ENCODE data around the gene LRRC8D. TPM values are rescaled to one million over a fixed set of nuclear protein-coding genes. Genes with fewer than 3 reads are reported as not detected.

LRRC8D gene
- total RNA-seq, 2 donors from 2014 or later = 23.8 to 33.8 TPM

- Mint-ChIP-seq H3K4me3 (no peak overlapping the region), H3K27me3 (ENCODE audit: insufficient read depth) (no peaks in the 10 kb centered on the region), H3K27ac (no peak overlapping the region), H3K4me1 (peaks cover 32% of the 10 kb centered on the region), H3K9me3 (no peaks in the 10 kb centered on the region), H3K36me3 (ENCODE audit: low read depth) (no peaks in the 10 kb centered on the region)
- Histone ChIP-seq H3K9ac (ENCODE audit: extremely low read depth, low read length, poor library complexity, severe bottlenecking) (no peak overlapping the region), H3K27me3 (ENCODE audit: control insufficient read depth, insufficient read depth, low read length, poor library complexity, severe bottlenecking) (no peaks in the 10 kb centered on the region), H3K4me1 (ENCODE audit: control insufficient read depth, insufficient read depth, low read length) (peaks cover 5% of the 10 kb centered on the region), H3K27ac (ENCODE audit: low read depth, low read length) (no peak overlapping the region), H3K9me3 (ENCODE audit: control insufficient read depth, low read length) (no peaks in the 10 kb centered on the region), H3K4me3 (ENCODE audit: low read length) (no peak overlapping the region), H3K36me3 (ENCODE audit: control insufficient read depth, insufficient read depth, low read length) (no peaks in the 10 kb centered on the region)
- 90 to 95% methylated on average over 1 to 8 of the region's 8 CpGs for WGBS, 2 experiments (ENCODE audit: insufficient coverage in 1 of 2, insufficient read length in 1 of 2)
- DNase-seq = no peak
- TF ChIP-seq, protein P1, sequence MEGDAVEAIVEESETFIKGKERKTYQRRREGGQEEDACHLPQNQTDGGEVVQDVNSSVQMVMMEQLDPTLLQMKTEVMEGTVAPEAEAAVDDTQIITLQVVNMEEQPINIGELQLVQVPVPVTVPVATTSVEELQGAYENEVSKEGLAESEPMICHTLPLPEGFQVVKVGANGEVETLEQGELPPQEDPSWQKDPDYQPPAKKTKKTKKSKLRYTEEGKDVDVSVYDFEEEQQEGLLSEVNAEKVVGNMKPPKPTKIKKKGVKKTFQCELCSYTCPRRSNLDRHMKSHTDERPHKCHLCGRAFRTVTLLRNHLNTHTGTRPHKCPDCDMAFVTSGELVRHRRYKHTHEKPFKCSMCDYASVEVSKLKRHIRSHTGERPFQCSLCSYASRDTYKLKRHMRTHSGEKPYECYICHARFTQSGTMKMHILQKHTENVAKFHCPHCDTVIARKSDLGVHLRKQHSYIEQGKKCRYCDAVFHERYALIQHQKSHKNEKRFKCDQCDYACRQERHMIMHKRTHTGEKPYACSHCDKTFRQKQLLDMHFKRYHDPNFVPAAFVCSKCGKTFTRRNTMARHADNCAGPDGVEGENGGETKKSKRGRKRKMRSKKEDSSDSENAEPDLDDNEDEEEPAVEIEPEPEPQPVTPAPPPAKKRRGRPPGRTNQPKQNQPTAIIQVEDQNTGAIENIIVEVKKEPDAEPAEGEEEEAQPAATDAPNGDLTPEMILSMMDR (conservative IDR thresholded peaks at IDR 0.05) = no peak
These were observed 152.8 kb downstream of the LRRC8D start for GRCh38 chr1:89973471-89974127.

GRCh38 chr1:89974256-89974655 is 153.4 kb downstream of the LRRC8D start:
- WGBS, 2 experiments (ENCODE audit: insufficient coverage in 1 of 2, insufficient read length in 1 of 2) = 95 to 97% methylated on average over 2 to 4 of the region's 4 CpGs
- Histone ChIP-seq H3K36me3 (ENCODE audit: control insufficient read depth, insufficient read depth, low read length) (no peaks in the 10 kb centered on the region), H3K4me1 (ENCODE audit: control insufficient read depth, insufficient read depth, low read length) (peaks cover 5% of the 10 kb centered on the region), H3K4me3 (ENCODE audit: low read length) (no peak overlapping the region), H3K9ac (ENCODE audit: extremely low read depth, low read length, poor library complexity, severe bottlenecking) (no peak overlapping the region), H3K9me3 (ENCODE audit: control insufficient read depth, low read length) (no peaks in the 10 kb centered on the region), H3K27me3 (ENCODE audit: control insufficient read depth, insufficient read depth, low read length, poor library complexity, severe bottlenecking) (no peaks in the 10 kb centered on the region), H3K27ac (ENCODE audit: low read depth, low read length) (no peak overlapping the region)
- no peaks in the 10 kb centered on the region for H3K9me3 Mint-ChIP-seq
- no peak for DNase-seq
- peaks cover 32% of the 10 kb centered on the region for H3K4me1 Mint-ChIP-seq
- no peak overlapping the region for H3K27ac Mint-ChIP-seq
- no peaks in the 10 kb centered on the region for H3K27me3 Mint-ChIP-seq (ENCODE audit: insufficient read depth)
- no peak overlapping the region for H3K4me3 Mint-ChIP-seq
- H3K36me3 Mint-ChIP-seq (ENCODE audit: low read depth) = no peaks in the 10 kb centered on the region
- TF ChIP-seq, protein P1 (conservative IDR thresholded peaks at IDR 0.05) = no peak

- H3K27me3 ChIP-seq (ENCODE audit: control insufficient read depth, insufficient read depth, low read length, poor library complexity, severe bottlenecking) = no peaks in the 10 kb centered on the region
- no peak overlapping the region for H3K4me3 ChIP-seq (ENCODE audit: low read length)
- no peaks in the 10 kb centered on the region for H3K9me3 ChIP-seq (ENCODE audit: control insufficient read depth, low read length)
- no peak for DNase-seq
- WGBS, 2 experiments (ENCODE audit: insufficient coverage in 1 of 2, insufficient read length in 1 of 2) = 91 to 92% methylated on average over 2 to 3 of the region's 4 CpGs
- H3K4me3 Mint-ChIP-seq = no peak overlapping the region
- H3K9me3 Mint-ChIP-seq = no peaks in the 10 kb centered on the region
- H3K36me3 ChIP-seq (ENCODE audit: control insufficient read depth, insufficient read depth, low read length) = no peaks in the 10 kb centered on the region
- no peaks in the 10 kb centered on the region for H3K27me3 Mint-ChIP-seq (ENCODE audit: insufficient read depth)
- no peak overlapping the region for H3K9ac ChIP-seq (ENCODE audit: extremely low read depth, low read length, poor library complexity, severe bottlenecking)
- H3K4me1 ChIP-seq (ENCODE audit: control insufficient read depth, insufficient read depth, low read length) = peaks cover 5% of the 10 kb centered on the region
- no peaks in the 10 kb centered on the region for H3K36me3 Mint-ChIP-seq (ENCODE audit: low read depth)
- no peak overlapping the region for H3K27ac Mint-ChIP-seq
- H3K27ac ChIP-seq (ENCODE audit: low read depth, low read length) = no peak overlapping the region
- TF ChIP-seq, protein P1 (conservative IDR thresholded peaks at IDR 0.05) = no peak
- H3K4me1 Mint-ChIP-seq = peaks cover 32% of the 10 kb centered on the region
These were observed 154.1 kb downstream of the LRRC8D start for GRCh38 chr1:89974696-89975470.
